ENCODE results near the gene HSPA1A. TPM values are rescaled to one million over a fixed set of nuclear protein-coding genes. Genes with fewer than 3 reads are reported as not detected.

HSPA1A gene
- total RNA-seq, 2 donors from 2014 or later = 315 to 334 TPM

- no peak for TF ChIP-seq CTCF (IDR thresholded peaks at IDR 0.05)
- no peak for DNase-seq (ENCODE audit: low spot score)
- Histone ChIP-seq H3K9me3 (no peaks in the 10 kb centered on the region), H3K27me3 (no peaks in the 10 kb centered on the region), H3K4me3 (peak overlapping the region in 1 of 2 donors; percentile 8), H3K4me1 (peaks cover 0 to 17% of the 10 kb centered on the region in 2 donors), H3K27ac (peak overlapping the region; percentile 61 to 70), H3K36me3 (peaks cover 38% of the 10 kb centered on the region)
These were observed 38.8 kb upstream of the HSPA1A start for GRCh38 chr6:31776485-31776988.

- Histone ChIP-seq H3K4me1 (peaks cover 0 to 17% of the 10 kb centered on the region in 2 donors), H3K36me3 (peaks cover 44% of the 10 kb centered on the region), H3K9me3 (no peaks in the 10 kb centered on the region), H3K4me3 (peak within 1 kb of the TSS; percentile 8 to 24), H3K27me3 (no peaks in the 10 kb centered on the region), H3K27ac (peak within 1 kb of the TSS; percentile 61 to 70)
- TF ChIP-seq CTCF (IDR thresholded peaks at IDR 0.05) = no peak
- DNase-seq (ENCODE audit: low spot score) = no peak
These were observed 38.2 kb upstream of the HSPA1A start, which contains the start of gene VWA7 for GRCh38 chr6:31776989-31777666. TSS of gene VWA7 (minus strand) at chr6:31777328. CDS start at chr6:31776779, 549 bp downstream.

- DNase-seq (ENCODE audit: low spot score) = no peak
- Histone ChIP-seq H3K27me3 (no peaks in the 10 kb centered on the region), H3K9me3 (no peaks in the 10 kb centered on the region), H3K36me3 (peaks cover 49% of the 10 kb centered on the region), H3K27ac (peak overlapping the region; percentile 61 to 70), H3K4me3 (no peak overlapping the region), H3K4me1 (peaks cover 0 to 17% of the 10 kb centered on the region in 2 donors)
- no peak for TF ChIP-seq CTCF (IDR thresholded peaks at IDR 0.05)
These were observed 37.7 kb upstream of the HSPA1A start for GRCh38 chr6:31777667-31778050.

- Histone ChIP-seq H3K9me3 (no peaks in the 10 kb centered on the region), H3K27ac (no peak overlapping the region), H3K4me3 (no peak overlapping the region), H3K4me1 (peaks cover 0 to 17% of the 10 kb centered on the region in 2 donors), H3K27me3 (no peaks in the 10 kb centered on the region), H3K36me3 (peaks cover 54% of the 10 kb centered on the region)
- TF ChIP-seq CTCF (IDR thresholded peaks at IDR 0.05) = no peak
- no peak for DNase-seq (ENCODE audit: low spot score)
These were observed 37.1 kb upstream of the HSPA1A start for GRCh38 chr6:31778193-31778592.

- H3K27ac ChIP-seq = no peak overlapping the region
- peaks cover 62% of the 10 kb centered on the region for H3K36me3 ChIP-seq
- no peak for TF ChIP-seq CTCF (IDR thresholded peaks at IDR 0.05)
- no peak overlapping the region for H3K4me3 ChIP-seq
- H3K27me3 ChIP-seq = no peaks in the 10 kb centered on the region
- H3K9me3 ChIP-seq = no peaks in the 10 kb centered on the region
- H3K4me1 ChIP-seq = peaks cover 0 to 17% of the 10 kb centered on the region in 2 donors
- DNase-seq (ENCODE audit: low spot score) = no peak
These were observed 36.1 kb upstream of the HSPA1A start for GRCh38 chr6:31778999-31779885.

Measured in right atrium auricular region (tissue), 2 donors.